ENCODE results near the gene TMOD2. TPM values are rescaled to one million over a fixed set of nuclear protein-coding genes. Genes with fewer than 3 reads are reported as not detected.
A peak's percentile ranks its signal among the peaks of the same experiment; 100 is the strongest.

TMOD2 gene
- polyA plus RNA-seq (2013, experiment 1 of 2; ENCODE audit: insufficient read length) = 2.1 TPM
- 2.8 TPM for polyA plus RNA-seq (2013, experiment 2 of 2; ENCODE audit: insufficient read length)

- peak; percentile 23 for DNase-seq
These were observed at the start of gene TMOD2 for GRCh38 chr15:51750792-51751696. Gene TMOD2, plus strand, starts transcription at chr15:51751597. Its CDS starts 14,845 bp downstream, at chr15:51766442.

GRCh38 chr15:51702710-51703109 lies 48.7 kb upstream of the TMOD2 start:
- no peak for DNase-seq

- peak; percentile 3 for DNase-seq
These were observed 45.1 kb upstream of the TMOD2 start for GRCh38 chr15:51706291-51706690.

- no peak for DNase-seq
These were observed 44.3 kb upstream of the TMOD2 start for GRCh38 chr15:51706926-51707608.

- DNase-seq = no peak
These were observed 43.4 kb upstream of the TMOD2 start for GRCh38 chr15:51708013-51708412.

GRCh38 chr15:51709031-51709430 lies 42.4 kb upstream of the TMOD2 start:
- no peak for DNase-seq

GRCh38 chr15:51714162-51714561 lies 37.2 kb upstream of the TMOD2 start:
- DNase-seq = no peak

GRCh38 chr15:51714911-51715310 lies 36.5 kb upstream of the TMOD2 start:
- no peak for DNase-seq

GRCh38 chr15:51718219-51718618 lies 33.2 kb upstream of the TMOD2 start:
- no peak for DNase-seq

GRCh38 chr15:51718746-51719145 lies 32.7 kb upstream of the TMOD2 start:
- DNase-seq = no peak

- DNase-seq = no peak
These were observed 31.0 kb upstream of the TMOD2 start for GRCh38 chr15:51720201-51720995.

GRCh38 chr15:51721199-51721960 lies 30.0 kb upstream of the TMOD2 start:
- peak; percentile 17 for DNase-seq

- no peak for DNase-seq
These were observed 27.2 kb upstream of the TMOD2 start for GRCh38 chr15:51724199-51724598.

GRCh38 chr15:51724673-51725072 lies 26.7 kb upstream of the TMOD2 start:
- DNase-seq = no peak

GRCh38 chr15:51726302-51727073 lies 24.9 kb upstream of the TMOD2 start:
- DNase-seq = peak; percentile 96

- peak; percentile 71 for DNase-seq
These were observed 24.1 kb upstream of the TMOD2 start for GRCh38 chr15:51727141-51727897.

GRCh38 chr15:51731549-51732267 lies 19.7 kb upstream of the TMOD2 start:
- DNase-seq = peak; percentile 40

- DNase-seq = no peak
These were observed 18.8 kb upstream of the TMOD2 start for GRCh38 chr15:51732646-51733045.

GRCh38 chr15:51735228-51736010 lies 16.0 kb upstream of the TMOD2 start:
- DNase-seq = no peak

Data from fibroblast of skin of back (primary cell).